Left kidney (tissue), 2 donors: ENCODE measurements around the gene TJP3. TPM values are rescaled to one million over a fixed set of nuclear protein-coding genes. Genes with fewer than 3 reads are reported as not detected.

Experiments used
- DNase-seq: peaks from one replicate; pipeline ENCODE4 v3.0.0-alpha.2; 2013
- polyA plus RNA-seq: library from polyadenylated mRNA; unstranded; fragments of 120-200 nt; gene quantifications from one replicate; pipeline ENCODE4 v1.2.1, GENCODE V29; 2013; ENCODE audit not compliant: insufficient read length

Gene TJP3
- polyA plus RNA-seq, 1 donor = 7.5 TPM

GRCh38 chr19:3712663-3713611, 4.8 kb downstream of the TJP3 start:
- no peak for DNase-seq

- no peak for DNase-seq
Measured at GRCh38 chr19:3716147-3716668, 8.0 kb downstream of the TJP3 start.

- DNase-seq = no peak
Measured at GRCh38 chr19:3719868-3720267, 11.7 kb downstream of the TJP3 start.

- DNase-seq = no peak
Measured at GRCh38 chr19:3720349-3720917, 12.2 kb downstream of the TJP3 start.

GRCh38 chr19:3721131-3721886, 13.1 kb downstream of the TJP3 start:
- DNase-seq = peak; percentile 85

GRCh38 chr19:3721887-3722442, 13.8 kb downstream of the TJP3 start:
- no peak for DNase-seq

GRCh38 chr19:3722443-3723109, 14.4 kb downstream of the TJP3 start:
- DNase-seq = no peak

GRCh38 chr19:3723110-3723488, 14.9 kb downstream of the TJP3 start:
- no peak for DNase-seq

GRCh38 chr19:3723883-3724282, 15.7 kb downstream of the TJP3 start:
- no peak for DNase-seq

GRCh38 chr19:3725121-3725520, 16.9 kb downstream of the TJP3 start:
- no peak for DNase-seq

- peak; percentile 59 for DNase-seq
Measured at GRCh38 chr19:3725640-3726310, 17.6 kb downstream of the TJP3 start.

- no peak for DNase-seq
Measured at GRCh38 chr19:3730457-3730958, 22.3 kb downstream of the TJP3 start.

GRCh38 chr19:3732108-3732507, 23.9 kb downstream of the TJP3 start:
- DNase-seq = no peak

GRCh38 chr19:3733549-3734309, 25.5 kb downstream of the TJP3 start:
- DNase-seq = no peak

- DNase-seq = no peak
Measured at GRCh38 chr19:3734310-3734600, 26.1 kb downstream of the TJP3 start.

- no peak for DNase-seq
Measured at GRCh38 chr19:3736106-3736724, 28.0 kb downstream of the TJP3 start.

GRCh38 chr19:3737487-3738205, 29.5 kb downstream of the TJP3 start:
- DNase-seq = no peak

GRCh38 chr19:3738477-3739220, 30.5 kb downstream of the TJP3 start:
- DNase-seq = no peak
